ENCODE measurements around the gene LBX2.

Gene LBX2

DNA sequence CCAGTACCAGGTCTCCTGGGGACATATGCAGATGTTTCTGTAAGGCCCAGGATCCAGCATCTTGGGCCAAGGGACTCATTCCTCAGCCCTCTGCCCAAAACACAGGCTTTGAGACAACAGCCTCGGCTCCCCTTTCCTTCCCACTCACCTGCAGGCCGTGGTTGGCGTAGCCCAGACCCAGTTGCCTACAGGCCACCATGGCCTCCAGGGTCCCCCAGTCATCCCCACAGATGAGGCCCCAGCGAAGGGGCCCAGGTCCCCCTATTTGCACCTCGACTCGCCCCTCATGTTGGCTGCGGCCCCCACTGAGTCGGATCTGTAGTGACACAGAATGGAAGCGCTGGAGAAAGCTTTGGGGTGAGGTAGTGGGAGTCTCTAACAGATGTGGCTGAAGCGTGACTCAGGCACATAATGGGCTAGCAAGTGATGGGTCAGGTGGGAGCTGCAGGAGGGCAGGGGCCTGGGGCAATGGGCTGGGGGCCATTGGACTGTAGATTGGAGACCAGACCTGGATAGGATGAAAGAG, 36.1 kb upstream of the LBX2 start:
- H3K4me3 ChIP-seq (ENCODE audit: low read depth in 1 of 5, low read length in 5 of 5): no peak overlapping the region
- no peak overlapping the region for H3K27ac ChIP-seq (ENCODE audit: low read depth, low read length)
- H3K36me3 ChIP-seq (ENCODE audit: control insufficient read depth in 5 of 5, insufficient read depth in 5 of 5, low read length in 5 of 5): peaks cover 0 to 30% (median 16%) of the 10 kb centered on the region in 5 donors
- H3K27me3 ChIP-seq (ENCODE audit: control insufficient read depth in 5 of 5, insufficient read depth in 4 of 5, low read length in 5 of 5): no peaks in the 10 kb centered on the region
- peaks cover 0 to 19% (median 13%) of the 10 kb centered on the region in 5 donors for H3K4me1 ChIP-seq (ENCODE audit: control insufficient read depth in 5 of 5, insufficient read depth in 5 of 5, low read length in 5 of 5)
- H3K9ac ChIP-seq (ENCODE audit: low read length in 5 of 5): no peak overlapping the region
- H3K9me3 ChIP-seq (ENCODE audit: control insufficient read depth in 5 of 5, low read length in 5 of 5): no peaks in the 10 kb centered on the region

GRCh38 chr2:74534411-74534810, 35.0 kb upstream of the LBX2 start:
- Histone ChIP-seq H3K36me3 (ENCODE audit: control insufficient read depth in 5 of 5, insufficient read depth in 5 of 5, low read length in 5 of 5) (peaks cover 0 to 30% (median 16%) of the 10 kb centered on the region in 5 donors), H3K27ac (ENCODE audit: low read depth, low read length) (no peak overlapping the region), H3K4me1 (ENCODE audit: control insufficient read depth in 5 of 5, insufficient read depth in 5 of 5, low read length in 5 of 5) (peaks cover 0 to 25% (median 15%) of the 10 kb centered on the region in 5 donors), H3K27me3 (ENCODE audit: control insufficient read depth in 5 of 5, insufficient read depth in 4 of 5, low read length in 5 of 5) (no peaks in the 10 kb centered on the region), H3K4me3 (ENCODE audit: low read depth in 1 of 5, low read length in 5 of 5) (no peak overlapping the region), H3K9me3 (ENCODE audit: control insufficient read depth in 5 of 5, low read length in 5 of 5) (no peaks in the 10 kb centered on the region), H3K9ac (ENCODE audit: low read length in 5 of 5) (no peak overlapping the region)

DNA sequence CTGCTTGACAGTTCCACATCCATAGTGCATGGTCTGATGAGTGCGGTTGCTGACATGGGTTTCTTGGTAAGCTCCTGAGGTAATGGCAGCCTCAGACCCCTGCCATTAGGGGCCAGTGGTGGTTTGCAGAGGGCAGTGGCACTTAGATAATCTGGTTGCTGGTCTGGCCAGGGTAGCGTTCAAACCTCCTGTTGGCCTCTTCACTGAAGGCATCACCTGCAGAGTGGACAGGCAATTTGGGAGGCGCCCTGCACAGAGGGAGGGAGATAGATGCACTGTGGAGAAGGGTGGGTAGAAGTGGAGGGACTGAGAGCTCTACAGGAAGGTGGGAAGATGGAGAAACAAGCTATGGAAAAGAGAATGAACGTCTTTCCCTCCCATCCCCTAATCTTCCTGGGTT, 34.1 kb upstream of the LBX2 start:
- Histone ChIP-seq H3K27ac (ENCODE audit: low read depth, low read length) (no peak overlapping the region), H3K4me3 (ENCODE audit: low read depth in 1 of 5, low read length in 5 of 5) (no peak overlapping the region), H3K4me1 (ENCODE audit: control insufficient read depth in 5 of 5, insufficient read depth in 5 of 5, low read length in 5 of 5) (peaks cover 0 to 33% (median 22%) of the 10 kb centered on the region in 5 donors), H3K9me3 (ENCODE audit: control insufficient read depth in 5 of 5, low read length in 5 of 5) (no peaks in the 10 kb centered on the region), H3K9ac (ENCODE audit: low read length in 5 of 5) (no peak overlapping the region), H3K36me3 (ENCODE audit: control insufficient read depth in 5 of 5, insufficient read depth in 5 of 5, low read length in 5 of 5) (peaks cover 0 to 30% (median 16%) of the 10 kb centered on the region in 5 donors), H3K27me3 (ENCODE audit: control insufficient read depth in 5 of 5, insufficient read depth in 4 of 5, low read length in 5 of 5) (no peaks in the 10 kb centered on the region)

GRCh38 chr2:74532222-74532621, 32.8 kb upstream of the LBX2 start:
- Histone ChIP-seq H3K27ac (ENCODE audit: low read depth, low read length) (no peak overlapping the region), H3K4me3 (ENCODE audit: low read depth in 1 of 5, low read length in 5 of 5) (no peak overlapping the region), H3K27me3 (ENCODE audit: control insufficient read depth in 5 of 5, insufficient read depth in 4 of 5, low read length in 5 of 5) (no peaks in the 10 kb centered on the region), H3K9me3 (ENCODE audit: control insufficient read depth in 5 of 5, low read length in 5 of 5) (no peaks in the 10 kb centered on the region), H3K36me3 (ENCODE audit: control insufficient read depth in 5 of 5, insufficient read depth in 5 of 5, low read length in 5 of 5) (peaks cover 0 to 42% (median 26%) of the 10 kb centered on the region in 5 donors), H3K9ac (ENCODE audit: low read length in 5 of 5) (no peak overlapping the region), H3K4me1 (ENCODE audit: control insufficient read depth in 5 of 5, insufficient read depth in 5 of 5, low read length in 5 of 5) (peaks cover 2 to 39% (median 27%) of the 10 kb centered on the region in 5 donors)

GRCh38 chr2:74531666-74532065, 32.3 kb upstream of the LBX2 start:
- Histone ChIP-seq H3K27ac (ENCODE audit: low read depth, low read length) (no peak overlapping the region), H3K9ac (ENCODE audit: low read length in 5 of 5) (peak overlapping the region in 1 of 5 donors; percentile 43), H3K4me1 (ENCODE audit: control insufficient read depth in 5 of 5, insufficient read depth in 5 of 5, low read length in 5 of 5) (peaks cover 2 to 39% (median 27%) of the 10 kb centered on the region in 5 donors), H3K36me3 (ENCODE audit: control insufficient read depth in 5 of 5, insufficient read depth in 5 of 5, low read length in 5 of 5) (peaks cover 0 to 47% (median 31%) of the 10 kb centered on the region in 5 donors), H3K4me3 (ENCODE audit: low read depth in 1 of 5, low read length in 5 of 5) (peak overlapping the region in 1 of 5 donors; percentile 84), H3K27me3 (ENCODE audit: control insufficient read depth in 5 of 5, insufficient read depth in 4 of 5, low read length in 5 of 5) (no peaks in the 10 kb centered on the region), H3K9me3 (ENCODE audit: control insufficient read depth in 5 of 5, low read length in 5 of 5) (no peaks in the 10 kb centered on the region)

- H3K27me3 ChIP-seq (ENCODE audit: control insufficient read depth in 5 of 5, insufficient read depth in 4 of 5, low read length in 5 of 5): no peaks in the 10 kb centered on the region
- no peaks in the 10 kb centered on the region for H3K9me3 ChIP-seq (ENCODE audit: control insufficient read depth in 5 of 5, low read length in 5 of 5)
- H3K4me1 ChIP-seq (ENCODE audit: control insufficient read depth in 5 of 5, insufficient read depth in 5 of 5, low read length in 5 of 5): peaks cover 2 to 39% (median 27%) of the 10 kb centered on the region in 5 donors
- peak overlapping the region; percentile 76 for H3K27ac ChIP-seq (ENCODE audit: low read depth, low read length)
- peak overlapping the region in 4 of 5 donors; percentile 79 to 83 (median 81) for H3K9ac ChIP-seq (ENCODE audit: low read length in 5 of 5)
- H3K36me3 ChIP-seq (ENCODE audit: control insufficient read depth in 5 of 5, insufficient read depth in 5 of 5, low read length in 5 of 5): peaks cover 0 to 58% (median 43%) of the 10 kb centered on the region in 5 donors
- peak overlapping the region; percentile 74 to 95 (median 84) for H3K4me3 ChIP-seq (ENCODE audit: low read depth in 1 of 5, low read length in 5 of 5)
These were observed 31.1 kb upstream of the LBX2 start for GRCh38 chr2:74530239-74531187.

DNA sequence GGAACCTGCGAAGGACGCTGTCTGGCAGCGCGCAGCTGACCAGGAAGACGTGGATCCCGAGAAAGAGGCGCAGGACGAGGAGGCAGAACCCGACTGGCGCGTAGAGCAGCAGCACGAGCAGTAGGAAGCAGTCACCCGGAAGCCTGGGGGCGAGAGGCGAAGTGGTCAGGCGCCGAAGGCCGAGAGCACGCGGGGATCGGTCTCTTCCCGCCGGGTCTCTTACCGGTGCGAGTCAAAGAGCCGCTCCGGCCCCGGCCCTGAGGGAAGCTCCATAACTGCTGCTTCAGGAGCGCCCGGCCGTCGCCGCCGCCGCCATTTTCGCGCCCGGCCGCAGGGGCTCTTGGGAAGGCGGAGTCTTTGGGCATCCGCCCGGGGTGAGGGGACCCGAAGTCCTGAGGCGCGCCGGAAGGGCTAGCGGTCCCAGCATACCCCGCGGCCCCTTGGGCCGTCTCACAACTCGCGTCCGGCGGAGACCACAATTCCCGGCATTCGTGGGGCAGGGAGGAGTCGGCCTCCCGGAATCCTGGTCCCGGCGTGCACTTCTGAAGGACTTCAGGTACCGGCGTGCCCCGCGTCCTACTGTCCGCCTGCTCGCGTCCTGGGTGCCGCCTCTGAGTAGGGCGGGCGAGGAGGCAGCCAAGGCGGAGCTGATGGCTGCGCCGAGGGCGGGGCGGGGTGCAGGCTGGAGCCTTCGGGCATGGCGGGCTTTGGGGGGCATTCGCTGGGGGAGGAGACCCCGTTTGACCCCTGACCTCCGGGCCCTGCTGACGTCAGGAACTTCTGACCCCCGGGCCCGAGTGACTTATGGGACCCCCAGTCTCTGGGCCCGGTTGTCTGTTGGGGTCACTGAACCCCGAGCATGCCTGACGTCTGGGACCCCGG, 30.2 kb upstream of the LBX2 start, which contains the start of the genes AUP1 and HTRA2:
Gene AUP1, minus strand, starts transcription at position 350 of the 882 bp plus-strand sequence. Its CDS starts 77 bp downstream, at position 273.
Gene HTRA2, plus strand, starts transcription at position 577 of the 882 bp plus-strand sequence. Its CDS starts 74 bp downstream, at position 651.
- H3K9ac ChIP-seq (ENCODE audit: low read length in 5 of 5): peak within 1 kb of the TSS; percentile 48 to 94 (median 82)
- H3K4me3 ChIP-seq (ENCODE audit: low read depth in 1 of 5, low read length in 5 of 5): peak within 1 kb of the TSS; percentile 74 to 95 (median 84)
- peak within 1 kb of the TSS; percentile 76 for H3K27ac ChIP-seq (ENCODE audit: low read depth, low read length)
- peaks cover 0 to 61% (median 44%) of the 10 kb centered on the region in 5 donors for H3K36me3 ChIP-seq (ENCODE audit: control insufficient read depth in 5 of 5, insufficient read depth in 5 of 5, low read length in 5 of 5)
- H3K27me3 ChIP-seq (ENCODE audit: control insufficient read depth in 5 of 5, insufficient read depth in 4 of 5, low read length in 5 of 5): no peaks in the 10 kb centered on the region
- no peaks in the 10 kb centered on the region for H3K9me3 ChIP-seq (ENCODE audit: control insufficient read depth in 5 of 5, low read length in 5 of 5)
- H3K4me1 ChIP-seq (ENCODE audit: control insufficient read depth in 5 of 5, insufficient read depth in 5 of 5, low read length in 5 of 5): peaks cover 2 to 39% (median 27%) of the 10 kb centered on the region in 5 donors

- H3K4me3 ChIP-seq (ENCODE audit: low read depth in 1 of 5, low read length in 5 of 5): peak overlapping the region; percentile 66 to 95 (median 83)
- peak overlapping the region; percentile 48 to 94 (median 82) for H3K9ac ChIP-seq (ENCODE audit: low read length in 5 of 5)
- no peaks in the 10 kb centered on the region for H3K27me3 ChIP-seq (ENCODE audit: control insufficient read depth in 5 of 5, insufficient read depth in 4 of 5, low read length in 5 of 5)
- peaks cover 2 to 39% (median 27%) of the 10 kb centered on the region in 5 donors for H3K4me1 ChIP-seq (ENCODE audit: control insufficient read depth in 5 of 5, insufficient read depth in 5 of 5, low read length in 5 of 5)
- H3K36me3 ChIP-seq (ENCODE audit: control insufficient read depth in 5 of 5, insufficient read depth in 5 of 5, low read length in 5 of 5): peaks cover 0 to 53% (median 44%) of the 10 kb centered on the region in 5 donors
- H3K27ac ChIP-seq (ENCODE audit: low read depth, low read length): peak overlapping the region; percentile 76
- no peaks in the 10 kb centered on the region for H3K9me3 ChIP-seq (ENCODE audit: control insufficient read depth in 5 of 5, low read length in 5 of 5)
These were observed 29.4 kb upstream of the LBX2 start for GRCh38 chr2:74528600-74529356.

GRCh38 chr2:74527741-74528140, 28.3 kb upstream of the LBX2 start:
- Histone ChIP-seq H3K4me3 (ENCODE audit: low read depth in 1 of 5, low read length in 5 of 5) (no peak overlapping the region), H3K36me3 (ENCODE audit: control insufficient read depth in 5 of 5, insufficient read depth in 5 of 5, low read length in 5 of 5) (peaks cover 0 to 43% (median 34%) of the 10 kb centered on the region in 5 donors), H3K9ac (ENCODE audit: low read length in 5 of 5) (no peak overlapping the region)

More at GRCh38 chr2:74527741-74528140, 28.3 kb upstream of the LBX2 start:
- Histone ChIP-seq H3K27ac (ENCODE audit: low read depth, low read length) (no peak overlapping the region), H3K9me3 (ENCODE audit: control insufficient read depth in 5 of 5, low read length in 5 of 5) (no peaks in the 10 kb centered on the region), H3K27me3 (ENCODE audit: control insufficient read depth in 5 of 5, insufficient read depth in 4 of 5, low read length in 5 of 5) (no peaks in the 10 kb centered on the region), H3K4me1 (ENCODE audit: control insufficient read depth in 5 of 5, insufficient read depth in 5 of 5, low read length in 5 of 5) (peaks cover 2 to 39% (median 27%) of the 10 kb centered on the region in 5 donors)

Measured in subcutaneous abdominal adipose tissue (tissue), 5 donors.